EH (cell line): ENCODE measurements around the gene TEKTIP1.

ENCODE experiments used
- DNase-seq: peaks from one replicate; pipeline ENCODE4 v3.0.0-alpha.2; 2015; ENCODE audit warnings: low read depth

The TEKTIP1 gene

GRCh38 chr19:3585301-3586126, 46.5 kb downstream of the TEKTIP1 start, which contains the start of gene GIPC3:
TSS of gene GIPC3 (plus strand) at chr19:3585478. CDS start at chr19:3585598, 120 bp downstream.
- DNase-seq, result no peak

- peak; percentile 18 for DNase-seq
Observed at GRCh38 chr19:3586127-3586626, 47.2 kb downstream of the TEKTIP1 start.

- no peak for DNase-seq
Observed at GRCh38 chr19:3586707-3587346, 47.9 kb downstream of the TEKTIP1 start.

- DNase-seq, result no peak
Observed at GRCh38 chr19:3589439-3589838, 50.5 kb downstream of the TEKTIP1 start.

GRCh38 chr19:3589949-3590348, 51.0 kb downstream of the TEKTIP1 start:
- DNase-seq, result no peak

GRCh38 chr19:3590991-3591659, 52.2 kb downstream of the TEKTIP1 start:
- no peak for DNase-seq

GRCh38 chr19:3591876-3592613, 53.1 kb downstream of the TEKTIP1 start:
- DNase-seq, result no peak

- no peak for DNase-seq
Observed at GRCh38 chr19:3593156-3593555, 54.2 kb downstream of the TEKTIP1 start.
